Measurements from ENCODE around the gene SV2C. TPM values are rescaled to one million over a fixed set of nuclear protein-coding genes. Genes with fewer than 3 reads are reported as not detected.

The SV2C gene
- total RNA-seq, 1 experiment from 2014 or later = 0.09 TPM

DNA sequence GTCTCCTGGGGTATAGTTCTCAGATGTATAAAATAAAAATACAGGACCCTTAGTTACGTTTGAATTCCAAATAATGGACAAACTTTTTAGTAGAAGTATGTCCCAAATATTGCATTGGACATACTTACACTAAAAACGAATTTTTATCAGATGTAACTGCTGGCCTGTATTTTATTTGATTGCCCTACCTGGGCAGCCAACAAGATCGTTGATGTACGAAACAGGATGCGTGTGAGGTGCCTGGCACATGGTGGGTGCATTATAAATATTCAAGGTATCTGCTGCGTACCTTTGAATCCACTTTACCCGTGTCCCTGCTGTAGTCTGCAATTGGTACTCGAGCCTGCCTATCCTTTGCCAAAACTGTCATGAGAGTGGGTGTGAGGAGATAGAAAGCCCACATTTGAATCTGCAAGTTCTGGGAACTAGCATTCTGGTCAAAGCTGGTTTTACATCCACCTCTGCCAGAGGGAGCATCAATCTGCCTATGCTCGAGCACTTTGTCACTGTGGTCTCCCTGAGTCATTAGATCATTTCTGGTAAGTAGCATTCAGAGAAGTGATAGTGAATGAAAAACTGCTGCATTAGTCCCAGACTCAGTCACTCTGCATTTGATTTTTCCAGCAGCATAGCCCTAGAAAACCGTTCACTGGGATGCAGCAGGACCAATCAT lies 186.2 kb downstream of the SV2C start:
- H3K27me3 Mint-ChIP-seq (ENCODE audit: low read depth) = no peaks in the 10 kb centered on the region; the same call in 1 of the 2 replicates
- ChIA-PET POLR2A (interaction anchor here (1.3 kb wide), 1 partner anchor 362 kb away, joined by 3 read pairs; no protein-coding TSS in a partner anchor), CTCF (no interaction called here)
- H3K36me3 Mint-ChIP-seq = no peaks in the 10 kb centered on the region
- DNase-seq (ENCODE audit: low spot score) (no peak), ATAC-seq (no peak)
- TF ChIP-seq, protein P1, sequence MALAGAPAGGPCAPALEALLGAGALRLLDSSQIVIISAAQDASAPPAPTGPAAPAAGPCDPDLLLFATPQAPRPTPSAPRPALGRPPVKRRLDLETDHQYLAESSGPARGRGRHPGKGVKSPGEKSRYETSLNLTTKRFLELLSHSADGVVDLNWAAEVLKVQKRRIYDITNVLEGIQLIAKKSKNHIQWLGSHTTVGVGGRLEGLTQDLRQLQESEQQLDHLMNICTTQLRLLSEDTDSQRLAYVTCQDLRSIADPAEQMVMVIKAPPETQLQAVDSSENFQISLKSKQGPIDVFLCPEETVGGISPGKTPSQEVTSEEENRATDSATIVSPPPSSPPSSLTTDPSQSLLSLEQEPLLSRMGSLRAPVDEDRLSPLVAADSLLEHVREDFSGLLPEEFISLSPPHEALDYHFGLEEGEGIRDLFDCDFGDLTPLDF (CRISPR knock-in tag; IDR thresholded peaks at IDR 0.05) = no peak
- TF ChIP-seq ZNF263 (CRISPR knock-in tag; IDR thresholded peaks at IDR 0.05; ENCODE audit: low read depth) (no peak), ZSCAN18 (CRISPR knock-in tag; IDR thresholded peaks at IDR 0.05) (no peak), SOX15 (CRISPR knock-in tag; IDR thresholded peaks at IDR 0.05) (no peak), PRRX2 (CRISPR knock-in tag; IDR thresholded peaks at IDR 0.05) (no peak), FOXK1 (CRISPR knock-in tag; IDR thresholded peaks at IDR 0.05) (no peak), ARID4B (CRISPR knock-in tag; IDR thresholded peaks at IDR 0.05; ENCODE audit: borderline replicate concordance) (no peak), TEAD1 (CRISPR knock-in tag; IDR thresholded peaks at IDR 0.05) (no peak), ZNF416 (CRISPR knock-in tag; IDR thresholded peaks at IDR 0.05) (no peak), NR1H2 (CRISPR knock-in tag; IDR thresholded peaks at IDR 0.05) (no peak), ZNF138 (CRISPR knock-in tag; conservative IDR thresholded peaks at IDR 0.05) (no peak), PREB (CRISPR knock-in tag; IDR thresholded peaks at IDR 0.05; ENCODE audit: borderline replicate concordance) (no peak), NFYB (CRISPR knock-in tag; conservative IDR thresholded peaks at IDR 0.05; ENCODE audit: low read depth) (no peak), PRDM15 (CRISPR knock-in tag; IDR thresholded peaks at IDR 0.05) (no peak)
- TF ChIP-seq, protein P2, sequence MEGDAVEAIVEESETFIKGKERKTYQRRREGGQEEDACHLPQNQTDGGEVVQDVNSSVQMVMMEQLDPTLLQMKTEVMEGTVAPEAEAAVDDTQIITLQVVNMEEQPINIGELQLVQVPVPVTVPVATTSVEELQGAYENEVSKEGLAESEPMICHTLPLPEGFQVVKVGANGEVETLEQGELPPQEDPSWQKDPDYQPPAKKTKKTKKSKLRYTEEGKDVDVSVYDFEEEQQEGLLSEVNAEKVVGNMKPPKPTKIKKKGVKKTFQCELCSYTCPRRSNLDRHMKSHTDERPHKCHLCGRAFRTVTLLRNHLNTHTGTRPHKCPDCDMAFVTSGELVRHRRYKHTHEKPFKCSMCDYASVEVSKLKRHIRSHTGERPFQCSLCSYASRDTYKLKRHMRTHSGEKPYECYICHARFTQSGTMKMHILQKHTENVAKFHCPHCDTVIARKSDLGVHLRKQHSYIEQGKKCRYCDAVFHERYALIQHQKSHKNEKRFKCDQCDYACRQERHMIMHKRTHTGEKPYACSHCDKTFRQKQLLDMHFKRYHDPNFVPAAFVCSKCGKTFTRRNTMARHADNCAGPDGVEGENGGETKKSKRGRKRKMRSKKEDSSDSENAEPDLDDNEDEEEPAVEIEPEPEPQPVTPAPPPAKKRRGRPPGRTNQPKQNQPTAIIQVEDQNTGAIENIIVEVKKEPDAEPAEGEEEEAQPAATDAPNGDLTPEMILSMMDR (IDR thresholded peaks at IDR 0.05) = no peak
- TF ChIP-seq, protein P3, sequence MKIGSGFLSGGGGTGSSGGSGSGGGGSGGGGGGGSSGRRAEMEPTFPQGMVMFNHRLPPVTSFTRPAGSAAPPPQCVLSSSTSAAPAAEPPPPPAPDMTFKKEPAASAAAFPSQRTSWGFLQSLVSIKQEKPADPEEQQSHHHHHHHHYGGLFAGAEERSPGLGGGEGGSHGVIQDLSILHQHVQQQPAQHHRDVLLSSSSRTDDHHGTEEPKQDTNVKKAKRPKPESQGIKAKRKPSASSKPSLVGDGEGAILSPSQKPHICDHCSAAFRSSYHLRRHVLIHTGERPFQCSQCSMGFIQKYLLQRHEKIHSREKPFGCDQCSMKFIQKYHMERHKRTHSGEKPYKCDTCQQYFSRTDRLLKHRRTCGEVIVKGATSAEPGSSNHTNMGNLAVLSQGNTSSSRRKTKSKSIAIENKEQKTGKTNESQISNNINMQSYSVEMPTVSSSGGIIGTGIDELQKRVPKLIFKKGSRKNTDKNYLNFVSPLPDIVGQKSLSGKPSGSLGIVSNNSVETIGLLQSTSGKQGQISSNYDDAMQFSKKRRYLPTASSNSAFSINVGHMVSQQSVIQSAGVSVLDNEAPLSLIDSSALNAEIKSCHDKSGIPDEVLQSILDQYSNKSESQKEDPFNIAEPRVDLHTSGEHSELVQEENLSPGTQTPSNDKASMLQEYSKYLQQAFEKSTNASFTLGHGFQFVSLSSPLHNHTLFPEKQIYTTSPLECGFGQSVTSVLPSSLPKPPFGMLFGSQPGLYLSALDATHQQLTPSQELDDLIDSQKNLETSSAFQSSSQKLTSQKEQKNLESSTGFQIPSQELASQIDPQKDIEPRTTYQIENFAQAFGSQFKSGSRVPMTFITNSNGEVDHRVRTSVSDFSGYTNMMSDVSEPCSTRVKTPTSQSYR (CRISPR knock-in tag; IDR thresholded peaks at IDR 0.05) = no peak
- TF ChIP-seq, protein P4, sequence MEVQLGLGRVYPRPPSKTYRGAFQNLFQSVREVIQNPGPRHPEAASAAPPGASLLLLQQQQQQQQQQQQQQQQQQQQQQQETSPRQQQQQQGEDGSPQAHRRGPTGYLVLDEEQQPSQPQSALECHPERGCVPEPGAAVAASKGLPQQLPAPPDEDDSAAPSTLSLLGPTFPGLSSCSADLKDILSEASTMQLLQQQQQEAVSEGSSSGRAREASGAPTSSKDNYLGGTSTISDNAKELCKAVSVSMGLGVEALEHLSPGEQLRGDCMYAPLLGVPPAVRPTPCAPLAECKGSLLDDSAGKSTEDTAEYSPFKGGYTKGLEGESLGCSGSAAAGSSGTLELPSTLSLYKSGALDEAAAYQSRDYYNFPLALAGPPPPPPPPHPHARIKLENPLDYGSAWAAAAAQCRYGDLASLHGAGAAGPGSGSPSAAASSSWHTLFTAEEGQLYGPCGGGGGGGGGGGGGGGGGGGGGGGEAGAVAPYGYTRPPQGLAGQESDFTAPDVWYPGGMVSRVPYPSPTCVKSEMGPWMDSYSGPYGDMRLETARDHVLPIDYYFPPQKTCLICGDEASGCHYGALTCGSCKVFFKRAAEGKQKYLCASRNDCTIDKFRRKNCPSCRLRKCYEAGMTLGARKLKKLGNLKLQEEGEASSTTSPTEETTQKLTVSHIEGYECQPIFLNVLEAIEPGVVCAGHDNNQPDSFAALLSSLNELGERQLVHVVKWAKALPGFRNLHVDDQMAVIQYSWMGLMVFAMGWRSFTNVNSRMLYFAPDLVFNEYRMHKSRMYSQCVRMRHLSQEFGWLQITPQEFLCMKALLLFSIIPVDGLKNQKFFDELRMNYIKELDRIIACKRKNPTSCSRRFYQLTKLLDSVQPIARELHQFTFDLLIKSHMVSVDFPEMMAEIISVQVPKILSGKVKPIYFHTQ (CRISPR knock-in tag; IDR thresholded peaks at IDR 0.05) = no peak
- H3K4me1 Mint-ChIP-seq = peaks cover 22% of the 10 kb centered on the region
- no peaks in the 10 kb centered on the region for H3K9me3 Mint-ChIP-seq
- H3K27ac Mint-ChIP-seq = no peak overlapping the region
- H3K4me3 Mint-ChIP-seq = no peak overlapping the region
